B cell (primary cell): ENCODE results near the gene LONP1.

Experiments used
- EZH2 ChIP-seq: IDR thresholded peaks from 2 replicates; pipeline ENCODE4 v1.6.1; 2012; ENCODE audit warnings: borderline replicate concordance, low read depth, mild to moderate bottlenecking, moderate library complexity, low read length; ENCODE audit not compliant: insufficient read depth, poor library complexity, severe bottlenecking
- TF ChIP-seq, protein P1 (sequence below): fragments of 200-600 bp; IDR thresholded peaks from one replicate; pipeline ENCODE4 v1.8.0; 2022; ENCODE audit warnings: antibody characterized with exemption, mild to moderate bottlenecking

- TF ChIP-seq, protein P1, sequence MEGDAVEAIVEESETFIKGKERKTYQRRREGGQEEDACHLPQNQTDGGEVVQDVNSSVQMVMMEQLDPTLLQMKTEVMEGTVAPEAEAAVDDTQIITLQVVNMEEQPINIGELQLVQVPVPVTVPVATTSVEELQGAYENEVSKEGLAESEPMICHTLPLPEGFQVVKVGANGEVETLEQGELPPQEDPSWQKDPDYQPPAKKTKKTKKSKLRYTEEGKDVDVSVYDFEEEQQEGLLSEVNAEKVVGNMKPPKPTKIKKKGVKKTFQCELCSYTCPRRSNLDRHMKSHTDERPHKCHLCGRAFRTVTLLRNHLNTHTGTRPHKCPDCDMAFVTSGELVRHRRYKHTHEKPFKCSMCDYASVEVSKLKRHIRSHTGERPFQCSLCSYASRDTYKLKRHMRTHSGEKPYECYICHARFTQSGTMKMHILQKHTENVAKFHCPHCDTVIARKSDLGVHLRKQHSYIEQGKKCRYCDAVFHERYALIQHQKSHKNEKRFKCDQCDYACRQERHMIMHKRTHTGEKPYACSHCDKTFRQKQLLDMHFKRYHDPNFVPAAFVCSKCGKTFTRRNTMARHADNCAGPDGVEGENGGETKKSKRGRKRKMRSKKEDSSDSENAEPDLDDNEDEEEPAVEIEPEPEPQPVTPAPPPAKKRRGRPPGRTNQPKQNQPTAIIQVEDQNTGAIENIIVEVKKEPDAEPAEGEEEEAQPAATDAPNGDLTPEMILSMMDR = no peak
- no peak for TF ChIP-seq EZH2
These were observed 40.5 kb downstream of the LONP1 start for GRCh38 chr19:5679289-5680083.
